Right atrium auricular region (tissue), 2 donors: ENCODE measurements around the gene LMNB1. TPM values are rescaled to one million over a fixed set of nuclear protein-coding genes. Genes with fewer than 3 reads are reported as not detected.

Experiments
- DNase-seq: peaks from one replicate; pipeline ENCODE4 v3.0.0-alpha.2; 2019; ENCODE audit warnings: low spot score
- H3K27ac ChIP-seq, 2 donors: fragments of 200-600 bp; sonication (generic); 1 replicate in 1 of 2; 2 replicates in 1 of 2; pipeline ENCODE4 v1.5.1; 2016 to 2019
- H3K27me3 ChIP-seq, 2 donors: fragments of 200-600 bp; sonication (generic); one replicate each; pipeline versions ENCODE4 v1.5.1 to v1.6.0; 2017 to 2019
- H3K36me3 ChIP-seq: fragments of 200-600 bp; sonication (generic); one replicate; pipeline ENCODE4 v1.5.1; 2016
- H3K4me1 ChIP-seq, 2 donors: fragments of 200-600 bp; sonication (generic); one replicate each; pipeline versions ENCODE4 v1.5.1 to v1.6.0; 2017 to 2019
- H3K4me3 ChIP-seq, 2 donors: fragments of 200-600 bp; sonication (generic); 1 replicate in 1 of 2; 2 replicates in 1 of 2; pipeline ENCODE4 v1.5.1; 2017 to 2019; ENCODE audit warnings: mild to moderate bottlenecking in 1 of 2, moderate library complexity in 1 of 2
- H3K9me3 ChIP-seq, 2 donors: fragments of 200-600 bp; sonication (generic); one replicate each; pipeline ENCODE4 v1.5.1; 2019
- total RNA-seq, 2 donors: library from RNA; depleted of rRNA; stranded (reverse); fragments of >200 nt; gene quantifications; one replicate each; pipeline ENCODE4 v1.1.0, GENCODE V29; 2016
- TF ChIP-seq, protein P1 (sequence below), 2 donors: fragments of 200-600 bp; sonication (generic); IDR thresholded peaks; one replicate each; pipeline ENCODE4 v1.5.1; 2019; ENCODE audit warnings: antibody characterized with exemption in 2 of 2

Gene LMNB1
- total RNA-seq, 2 donors from 2014 or later: 2.5 to 2.6 TPM

DNA sequence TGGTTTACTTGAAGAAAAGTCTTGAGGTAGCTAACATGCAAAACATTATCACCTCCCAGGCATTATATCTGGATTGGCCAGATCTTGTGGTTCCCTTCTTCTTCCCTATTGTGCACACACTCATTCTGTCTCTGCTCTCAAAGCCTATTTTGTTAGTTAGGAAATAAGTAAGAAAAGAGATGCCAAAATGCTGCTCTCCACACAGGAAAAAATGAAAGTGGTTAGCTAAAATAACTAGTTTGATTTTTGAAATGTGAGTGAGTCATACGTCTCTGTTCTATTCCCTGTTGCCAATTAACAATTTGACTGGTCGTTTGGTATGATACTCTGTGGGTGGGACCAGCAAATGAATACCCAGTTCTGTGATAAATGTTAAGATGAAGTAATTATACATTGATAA, 28.1 kb downstream of the LMNB1 start:
- H3K4me3 ChIP-seq: no peak overlapping the region
- H3K27me3 ChIP-seq: no peaks in the 10 kb centered on the region
- TF ChIP-seq, protein P1, sequence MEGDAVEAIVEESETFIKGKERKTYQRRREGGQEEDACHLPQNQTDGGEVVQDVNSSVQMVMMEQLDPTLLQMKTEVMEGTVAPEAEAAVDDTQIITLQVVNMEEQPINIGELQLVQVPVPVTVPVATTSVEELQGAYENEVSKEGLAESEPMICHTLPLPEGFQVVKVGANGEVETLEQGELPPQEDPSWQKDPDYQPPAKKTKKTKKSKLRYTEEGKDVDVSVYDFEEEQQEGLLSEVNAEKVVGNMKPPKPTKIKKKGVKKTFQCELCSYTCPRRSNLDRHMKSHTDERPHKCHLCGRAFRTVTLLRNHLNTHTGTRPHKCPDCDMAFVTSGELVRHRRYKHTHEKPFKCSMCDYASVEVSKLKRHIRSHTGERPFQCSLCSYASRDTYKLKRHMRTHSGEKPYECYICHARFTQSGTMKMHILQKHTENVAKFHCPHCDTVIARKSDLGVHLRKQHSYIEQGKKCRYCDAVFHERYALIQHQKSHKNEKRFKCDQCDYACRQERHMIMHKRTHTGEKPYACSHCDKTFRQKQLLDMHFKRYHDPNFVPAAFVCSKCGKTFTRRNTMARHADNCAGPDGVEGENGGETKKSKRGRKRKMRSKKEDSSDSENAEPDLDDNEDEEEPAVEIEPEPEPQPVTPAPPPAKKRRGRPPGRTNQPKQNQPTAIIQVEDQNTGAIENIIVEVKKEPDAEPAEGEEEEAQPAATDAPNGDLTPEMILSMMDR (IDR thresholded peaks at IDR 0.05): no peak
- H3K9me3 ChIP-seq: no peaks in the 10 kb centered on the region
- H3K27ac ChIP-seq: no peak overlapping the region
- DNase-seq: no peak
- no peaks in the 10 kb centered on the region for H3K36me3 ChIP-seq
- H3K4me1 ChIP-seq: no peaks in the 10 kb centered on the region

DNA sequence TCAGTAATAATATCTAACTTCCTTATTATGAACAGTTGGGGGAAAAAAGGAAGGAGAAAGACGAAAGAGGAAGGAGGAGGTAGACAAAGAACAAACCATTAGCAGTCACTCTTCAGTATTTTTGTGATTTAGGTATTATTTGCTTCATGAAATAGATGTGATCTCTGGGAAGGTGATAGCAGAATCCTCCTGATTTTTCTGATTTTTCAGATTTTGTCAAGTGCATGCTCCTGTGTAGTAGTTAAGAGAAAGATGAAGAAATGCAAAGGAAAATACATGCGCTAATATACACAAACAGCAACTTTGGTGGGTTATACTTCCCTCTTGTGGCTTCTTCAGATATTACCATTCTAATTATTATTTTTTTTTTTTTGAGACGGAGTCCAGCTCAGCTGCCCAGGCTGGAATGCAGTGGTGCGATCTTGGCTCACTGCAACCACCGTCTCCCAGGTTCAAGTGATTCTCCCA, 31.6 kb downstream of the LMNB1 start:
- TF ChIP-seq, protein P1 (IDR thresholded peaks at IDR 0.05): peak; percentile 30 to 68
- DNase-seq: no peak
- no peaks in the 10 kb centered on the region for H3K27me3 ChIP-seq
- no peak overlapping the region for H3K4me3 ChIP-seq
- H3K36me3 ChIP-seq: no peaks in the 10 kb centered on the region
- H3K4me1 ChIP-seq: peaks cover 0 to 9% of the 10 kb centered on the region in 2 donors
- no peaks in the 10 kb centered on the region for H3K9me3 ChIP-seq
- no peak overlapping the region for H3K27ac ChIP-seq

DNA sequence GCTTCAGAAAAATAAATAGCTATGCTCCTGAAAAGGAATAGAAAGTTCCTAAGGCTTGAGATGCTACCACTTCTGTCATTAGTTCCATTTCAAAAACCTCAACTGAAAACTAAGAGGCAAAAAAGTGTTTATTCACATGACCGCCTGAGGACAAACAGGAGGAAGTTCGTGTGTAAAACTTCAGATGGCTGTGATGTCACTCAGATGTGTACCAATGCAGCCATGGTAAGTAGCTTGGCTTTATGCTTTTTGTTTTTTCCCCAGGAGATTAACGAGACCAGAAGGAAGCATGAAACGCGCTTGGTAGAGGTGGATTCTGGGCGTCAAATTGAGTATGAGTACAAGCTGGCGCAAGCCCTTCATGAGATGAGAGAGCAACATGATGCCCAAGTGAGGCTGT, 33.0 kb downstream of the LMNB1 start:
- H3K27ac ChIP-seq: no peak overlapping the region
- DNase-seq: no peak
- no peaks in the 10 kb centered on the region for H3K27me3 ChIP-seq
- TF ChIP-seq, protein P1 (IDR thresholded peaks at IDR 0.05): no peak
- H3K36me3 ChIP-seq: no peaks in the 10 kb centered on the region
- no peaks in the 10 kb centered on the region for H3K9me3 ChIP-seq
- no peak overlapping the region for H3K4me3 ChIP-seq
- peaks cover 0 to 9% of the 10 kb centered on the region in 2 donors for H3K4me1 ChIP-seq

DNA sequence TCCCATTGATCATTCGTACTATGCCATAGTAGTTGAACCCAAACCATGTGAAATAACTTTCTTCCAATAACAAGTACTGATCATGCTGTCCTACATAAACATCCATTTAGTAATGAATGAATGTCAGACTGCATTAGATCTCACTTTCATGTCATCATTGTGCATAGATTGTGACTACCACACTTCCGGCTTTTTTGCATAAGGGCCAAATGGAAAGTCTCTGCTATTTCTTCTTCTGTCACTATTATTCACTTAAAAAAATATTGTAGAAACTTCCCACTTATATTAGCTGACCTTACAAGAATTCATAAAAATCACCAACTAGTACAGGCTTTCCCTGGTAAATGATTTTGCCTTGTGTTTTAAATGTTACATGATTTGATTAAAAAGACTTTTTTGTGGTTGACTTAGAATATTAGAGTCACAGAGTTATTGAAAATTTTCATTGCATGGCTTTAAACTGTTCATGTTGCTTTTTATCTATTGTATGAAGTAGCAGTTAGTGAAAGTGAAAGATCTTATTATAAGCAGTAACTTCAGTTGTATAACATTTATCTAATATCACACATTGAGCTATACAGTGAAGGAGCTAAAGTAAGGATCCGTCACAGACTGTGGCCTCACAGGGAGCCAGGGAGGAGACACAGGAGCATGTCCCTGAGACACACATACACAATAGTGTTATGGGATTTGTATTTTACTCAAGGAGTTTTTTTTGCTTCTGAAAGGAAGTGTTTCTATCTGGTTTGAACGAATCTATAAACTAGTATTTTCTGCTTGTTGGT, 33.9 kb downstream of the LMNB1 start:
- no peak for DNase-seq
- H3K4me1 ChIP-seq: peaks cover 0 to 9% of the 10 kb centered on the region in 2 donors
- TF ChIP-seq, protein P1 (IDR thresholded peaks at IDR 0.05): no peak
- no peaks in the 10 kb centered on the region for H3K27me3 ChIP-seq
- H3K27ac ChIP-seq: peak overlapping the region in 1 of 2 donors; percentile 59
- no peaks in the 10 kb centered on the region for H3K9me3 ChIP-seq
- H3K4me3 ChIP-seq: no peak overlapping the region
- no peaks in the 10 kb centered on the region for H3K36me3 ChIP-seq

DNA sequence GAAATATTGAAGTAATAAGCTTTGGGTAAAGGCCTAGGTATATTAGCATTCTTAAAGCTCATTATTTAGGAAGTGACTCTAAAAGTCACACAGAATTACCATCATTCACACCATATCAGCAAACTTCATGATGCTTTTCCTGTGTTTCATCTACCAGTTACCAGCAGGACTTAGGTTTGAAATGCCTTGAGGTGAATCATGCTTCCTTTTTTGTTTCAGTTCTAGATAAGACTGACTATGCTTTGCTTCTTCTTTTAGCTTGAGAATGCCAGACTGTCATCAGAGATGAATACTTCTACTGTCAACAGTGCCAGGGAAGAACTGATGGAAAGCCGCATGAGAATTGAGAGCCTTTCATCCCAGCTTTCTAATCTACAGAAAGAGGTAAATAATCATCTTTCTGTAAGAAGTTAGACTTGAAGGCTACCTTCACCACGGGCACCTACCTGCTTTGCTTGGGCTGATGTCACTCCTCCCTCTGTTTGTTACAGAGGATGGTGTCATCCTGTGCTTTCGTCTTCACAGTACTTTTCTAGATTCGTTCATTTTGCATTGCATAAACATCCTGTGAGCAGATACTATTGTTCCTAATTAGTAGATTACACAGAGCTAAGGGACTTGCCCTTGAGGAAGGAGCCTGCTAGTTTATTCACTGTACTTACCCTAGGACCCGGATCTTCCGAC, 34.7 kb downstream of the LMNB1 start:
- no peak for DNase-seq

More for the DNA sequence above, 34.7 kb downstream of the LMNB1 start:
- Histone ChIP-seq H3K36me3 (no peaks in the 10 kb centered on the region), H3K4me3 (no peak overlapping the region), H3K9me3 (no peaks in the 10 kb centered on the region), H3K4me1 (peaks cover 0 to 9% of the 10 kb centered on the region in 2 donors), H3K27me3 (no peaks in the 10 kb centered on the region), H3K27ac (peak overlapping the region in 1 of 2 donors; percentile 59)
- TF ChIP-seq, protein P1 (IDR thresholded peaks at IDR 0.05): no peak
